T-cell (primary cell): ENCODE results near the gene PEX12. TPM values are rescaled to one million over a fixed set of nuclear protein-coding genes. Genes with fewer than 3 reads are reported as not detected.
A peak's percentile ranks its signal among the peaks of the same experiment; 100 is the strongest.
"Not testable (repeated sequence)": the region's sequence is repeated elsewhere in the genome, so short reads cannot be mapped to it uniquely, and the experiment has no call there.

ENCODE experiments used
- ATAC-seq, 4 experiments: fragments of 200-7000 bp in 3 of 4; fragments of 150-1000 bp in 1 of 4; cut with Tn5 transposase; replicated peaks in 1 of 4; 1 replicate in 3 of 4; 2 replicates in 1 of 4; pipeline ENCODE4 v1.10.0; 2021; ENCODE audit warnings: moderate library complexity in 3 of 4, mild to moderate bottlenecking in 2 of 4, moderate number of reproducible peaks in 1 of 4
- CTCF ChIA-PET, 2 donors: fragments of 300-600 bp; sonication (Branson Sonifier 250); formaldehyde crosslinking; loops; one replicate each; lab custom pipeline; 2022; ENCODE audit warnings: antibody characterized with exemption in 2 of 2; lab: Charles Lee
- POLR2A ChIA-PET, 2 donors: fragments of 300-600 bp; sonication (Branson Sonifier 250); formaldehyde crosslinking; loops; one replicate each; lab custom pipeline; 2022; ENCODE audit warnings: antibody characterized with exemption in 2 of 2; lab: Charles Lee
- DNase-seq, 35 experiments: peaks; one replicate each; pipeline versions ENCODE4 v3.0.0 to v3.0.0-alpha.2; 2013 to 2023
- H3K27ac ChIP-seq: one replicate; pipeline ENCODE4 v1.5.1; 2013; ENCODE audit warnings: low read length
- H3K27me3 ChIP-seq, 2 experiments: replicated peaks in 1 of 2; 1 replicate in 1 of 2; 2 replicates in 1 of 2; pipeline versions ENCODE4 v1.6.1 to v1.7.0; 2013; ENCODE audit warnings: low read length in 1 of 2, mixed read lengths in 1 of 2; ENCODE audit not compliant: control insufficient read depth in 2 of 2, insufficient read depth in 2 of 2; ENCODE audit errors: extremely low read depth in 1 of 2
- H3K36me3 ChIP-seq, 2 donors: 1 replicate in 1 of 2; 2 replicates in 1 of 2; pipeline versions ENCODE4 v1.6.1 to v1.7.0; 2013; ENCODE audit warnings: low read length in 1 of 2; ENCODE audit not compliant: control insufficient read depth in 2 of 2, insufficient read depth in 1 of 2; ENCODE audit errors: extremely low read depth in 1 of 2
- H3K4me1 ChIP-seq, 2 experiments: 1 replicate in 1 of 2; 2 replicates in 1 of 2; pipeline versions ENCODE4 v1.6.1 to v1.7.0; 2013; ENCODE audit warnings: low read length in 2 of 2, mixed read lengths in 1 of 2; ENCODE audit not compliant: insufficient read depth in 2 of 2, control insufficient read depth in 1 of 2; ENCODE audit errors: extremely low read depth in 1 of 2
- H3K4me3 ChIP-seq, 2 donors: 1 replicate in 1 of 2; 2 replicates in 1 of 2; pipeline versions ENCODE4 v1.5.1 to v1.7.0; 2013; ENCODE audit warnings: mild to moderate bottlenecking in 2 of 2, low read length in 1 of 2, moderate library complexity in 1 of 2; ENCODE audit not compliant: control insufficient read depth in 1 of 2; ENCODE audit errors: extremely low read depth in 1 of 2
- H3K9me3 ChIP-seq: 2 replicates; pipeline ENCODE4 v1.7.0; 2013
- H3K27ac Mint-ChIP-seq, 2 donors: one replicate each; pipeline ENCODE4 v1.8.0; 2020 to 2021; ENCODE audit warnings: mild to moderate bottlenecking in 2 of 2, mixed read lengths in 2 of 2
- H3K27me3 Mint-ChIP-seq, 2 donors: one replicate each; pipeline ENCODE4 v1.8.0; 2021 to 2022; ENCODE audit warnings: mixed read lengths in 2 of 2
- H3K36me3 Mint-ChIP-seq: one replicate; pipeline ENCODE4 v1.8.0; 2021; ENCODE audit warnings: mixed read lengths
- H3K4me1 Mint-ChIP-seq, 3 donors: one replicate each; pipeline ENCODE4 v1.8.0; 2020 to 2022; ENCODE audit warnings: mixed read lengths in 3 of 3, mild to moderate bottlenecking in 1 of 3
- H3K4me3 Mint-ChIP-seq, 3 donors: one replicate each; pipeline ENCODE4 v1.8.0; 2020 to 2022; ENCODE audit warnings: mild to moderate bottlenecking in 3 of 3, mixed read lengths in 3 of 3, moderate library complexity in 3 of 3
- H3K9me3 Mint-ChIP-seq, 3 donors: one replicate each; pipeline ENCODE4 v1.8.0; 2020 to 2022; ENCODE audit warnings: mixed read lengths in 3 of 3
- WGBS: methylation state at CpG from one replicate; pipeline ENCODE4 v1.1.5; 2013; ENCODE audit warnings: missing lambda C conversion rate; ENCODE audit not compliant: insufficient coverage; 5-methylcytosine and 5-hydroxymethylcytosine counted together
- total RNA-seq, 35 experiments: library from RNA in 6 of 35; stranded (reverse) in 6 of 35; fragments of 120-200 nt in 1 of 35; gene quantifications; one replicate each; pipeline versions ENCODE4 v1.2.1 to v1.2.4 and lab custom pipeline; 2013 to 2026

Gene PEX12
- total RNA-seq, 5 donors from 2014 or later (not counting 1 experiment from before 2014, with no cell fraction given): 3.6 to 6.6 (median 5.6) TPM

DNA sequence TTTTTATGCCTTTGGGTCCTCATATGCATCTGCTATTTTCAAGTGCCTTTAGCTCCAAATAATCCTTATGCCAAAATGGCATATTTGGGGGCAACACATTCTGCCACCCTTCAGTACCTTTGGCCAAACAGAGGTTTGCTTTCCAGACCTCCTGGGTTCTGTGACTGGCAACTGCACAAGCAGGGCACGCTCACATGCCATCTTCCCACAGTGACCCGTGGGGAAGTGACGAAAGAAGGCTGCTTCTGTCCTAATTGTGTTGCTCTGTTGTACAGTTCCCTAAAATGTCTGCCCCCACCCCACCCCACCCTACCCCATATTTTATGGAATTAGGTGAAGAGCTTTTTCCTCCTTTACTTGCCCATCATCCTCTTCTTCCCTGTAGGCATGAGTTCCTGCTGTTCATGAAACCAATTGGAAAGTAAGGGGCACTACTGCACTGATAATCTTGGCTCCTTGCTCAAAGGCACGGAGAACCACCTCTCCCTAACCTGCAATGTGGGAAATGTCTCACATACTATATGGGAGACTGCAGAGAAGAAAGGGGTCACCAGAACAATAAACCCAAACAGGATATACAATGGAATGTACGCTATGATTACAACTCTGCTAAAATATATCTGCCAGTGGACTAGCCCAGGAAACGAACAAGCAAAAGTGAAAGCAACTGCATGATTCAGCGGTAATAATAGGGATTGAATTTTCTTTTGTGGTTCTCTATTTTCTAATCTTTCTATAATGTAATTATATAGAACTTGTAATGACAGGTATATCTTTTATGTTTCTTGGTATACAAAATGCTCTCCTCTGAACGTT is 37.6 kb downstream of the PEX12 start:
- H3K4me1 Mint-ChIP-seq: peaks cover 52 to 59% (median 58%) of the 10 kb centered on the region in 3 donors
- H3K9me3 Mint-ChIP-seq: no peaks in the 10 kb centered on the region
- ATAC-seq (peak; percentile 18 to 47 (median 45)), DNase-seq (peak in 17 of 35 experiments; percentile 7 to 69 (median 28))
- Histone ChIP-seq H3K27me3 (no peaks in the 10 kb centered on the region), H3K27ac (peak overlapping the region; percentile 82), H3K36me3 (no peaks in the 10 kb centered on the region), H3K4me3 (peak overlapping the region; percentile 42 to 43), H3K4me1 (peaks cover 27 to 34% of the 10 kb centered on the region in 2 experiments), H3K9me3 (no peaks in the 10 kb centered on the region)
- peak overlapping the region; percentile 89 to 99 for H3K27ac Mint-ChIP-seq
- CTCF ChIA-PET: interaction anchor here (0.6 to 8.7 kb wide), 8 partner anchors 52 to 1130 kb away, joined by 3 to 136 read pairs (median 4); no protein-coding TSS in a partner anchor
- H3K36me3 Mint-ChIP-seq: peaks cover 11% of the 10 kb centered on the region
- no peaks in the 10 kb centered on the region for H3K27me3 Mint-ChIP-seq
- WGBS: no CpG with 5 or more reads among the region's 8 CpGs
- POLR2A ChIA-PET: interaction anchor here (0.7 kb wide), 2 partner anchors 38 to 374 kb away, joined by 3 to 4 read pairs; partner anchors contain the start of gene PEX12 (in 1 of the 2)
- H3K4me3 Mint-ChIP-seq: peak overlapping the region; percentile 75 to 88 (median 75)

DNA sequence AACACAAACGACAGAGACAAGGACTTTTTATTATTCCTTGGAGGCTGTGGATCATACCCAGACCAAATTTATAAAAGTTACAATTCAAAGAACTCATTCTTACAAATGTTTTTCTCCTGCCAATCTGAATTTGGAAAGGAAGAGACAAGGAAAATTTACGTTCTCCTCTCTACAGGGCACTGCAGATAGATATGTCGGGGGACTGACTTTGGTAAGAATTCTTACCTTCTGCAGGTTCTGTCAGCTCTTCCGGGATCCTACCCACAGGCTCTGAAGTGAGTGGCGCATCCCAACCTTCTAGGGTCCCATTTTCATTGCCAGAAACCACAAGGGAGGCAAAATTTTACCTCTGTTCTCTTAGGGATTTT is 38.7 kb downstream of the PEX12 start:
- Histone ChIP-seq H3K36me3 (no peaks in the 10 kb centered on the region), H3K4me3 (peak overlapping the region in 1 of 2 donors; percentile 20), H3K27ac (peak overlapping the region; percentile 82), H3K27me3 (no peaks in the 10 kb centered on the region), H3K4me1 (peaks cover 34 to 38% of the 10 kb centered on the region in 2 experiments), H3K9me3 (no peaks in the 10 kb centered on the region)
- H3K4me3 Mint-ChIP-seq: peak overlapping the region; percentile 75 to 88 (median 75)
- ChIA-PET POLR2A (interaction anchor here in 1 of 2 donors (0.6 kb wide), 1 partner anchor 42 kb away, joined by 3 read pairs; no protein-coding TSS in a partner anchor), CTCF (interaction anchor here (0.6 to 8.7 kb wide), 19 partner anchors 12 to 499 kb away, joined by 3 to 136 read pairs (median 4); partner anchors contain the start of genes FNDC8 (in 1 of the 2) and PEX12 (in 1 of the 2))
- DNase-seq: no peak
- H3K27ac Mint-ChIP-seq: peak overlapping the region; percentile 89 to 99
- no peak for ATAC-seq
- no peaks in the 10 kb centered on the region for H3K9me3 Mint-ChIP-seq
- H3K36me3 Mint-ChIP-seq: peaks cover 10% of the 10 kb centered on the region
- peaks cover 55 to 59% (median 58%) of the 10 kb centered on the region in 3 donors for H3K4me1 Mint-ChIP-seq
- H3K27me3 Mint-ChIP-seq: no peaks in the 10 kb centered on the region
- WGBS: 49% methylated on average over 2 of the region's 5 CpGs

DNA sequence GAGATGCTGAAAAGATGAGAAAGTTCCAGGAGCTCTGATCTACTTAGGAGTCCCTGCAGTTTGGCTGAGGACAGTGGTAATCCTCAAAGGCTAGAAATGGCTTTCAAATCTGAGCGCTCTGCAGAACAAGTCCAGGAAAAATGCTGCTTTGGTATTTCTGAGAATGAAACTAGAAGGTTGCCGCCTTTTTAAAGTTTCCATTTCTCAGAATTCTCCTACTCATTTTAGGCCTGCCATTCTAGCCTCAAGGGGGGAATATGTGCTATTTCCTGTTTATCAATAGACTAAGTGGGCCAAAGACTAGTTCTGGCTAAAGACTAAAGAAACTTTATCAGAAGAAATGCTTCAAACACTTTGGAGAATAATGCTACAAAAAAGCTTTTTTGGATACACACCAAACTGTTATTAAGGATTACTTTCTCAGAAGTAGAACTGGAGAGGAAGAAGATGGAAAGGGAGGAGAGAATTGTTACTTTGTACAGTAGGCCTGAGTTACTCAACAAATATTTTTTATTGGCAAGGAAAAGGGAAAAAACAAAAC is 40.7 kb downstream of the PEX12 start, which contains the start of gene SLFN12L:
Gene SLFN12L, minus strand, starts transcription at position 78 of the 541 bp plus-strand sequence. CDS start 15,314 bp downstream, outside the sequence.
- H3K27ac ChIP-seq: peak within 1 kb of the TSS; percentile 82
- Mint-ChIP-seq H3K36me3 (peaks cover 16% of the 10 kb centered on the region), H3K4me3 (peak within 1 kb of the TSS; percentile 75 to 89 (median 75)), H3K4me1 (peaks cover 53 to 66% (median 57%) of the 10 kb centered on the region in 3 donors), H3K9me3 (no peaks in the 10 kb centered on the region), H3K27ac (peak within 1 kb of the TSS; percentile 89 to 99), H3K27me3 (no peaks in the 10 kb centered on the region)
- peaks cover 46 to 49% of the 10 kb centered on the region in 2 experiments for H3K4me1 ChIP-seq
- no peaks in the 10 kb centered on the region for H3K27me3 ChIP-seq
- ChIA-PET POLR2A (interaction anchor here in 1 of 2 donors (0.6 to 1.7 kb wide), 3 partner anchors 45 to 225 kb away, joined by 4 to 15 read pairs (median 4); partner anchors contain the start of gene SLFN11), CTCF (interaction anchor here (0.8 to 8.7 kb wide), 11 partner anchors 7 to 367 kb away, joined by 3 to 136 read pairs (median 5); partner anchors contain the start of gene PEX12 (in 1 of the 2))
- peak in 2 of 35 experiments; percentile 23 to 57 for DNase-seq
- peak; percentile 37 to 61 (median 58) for ATAC-seq
- no CpG with 5 or more reads among the region's 2 CpGs for WGBS
- no peaks in the 10 kb centered on the region for H3K36me3 ChIP-seq
- peak within 1 kb of the TSS; percentile 62 to 71 for H3K4me3 ChIP-seq
- no peaks in the 10 kb centered on the region for H3K9me3 ChIP-seq

DNA sequence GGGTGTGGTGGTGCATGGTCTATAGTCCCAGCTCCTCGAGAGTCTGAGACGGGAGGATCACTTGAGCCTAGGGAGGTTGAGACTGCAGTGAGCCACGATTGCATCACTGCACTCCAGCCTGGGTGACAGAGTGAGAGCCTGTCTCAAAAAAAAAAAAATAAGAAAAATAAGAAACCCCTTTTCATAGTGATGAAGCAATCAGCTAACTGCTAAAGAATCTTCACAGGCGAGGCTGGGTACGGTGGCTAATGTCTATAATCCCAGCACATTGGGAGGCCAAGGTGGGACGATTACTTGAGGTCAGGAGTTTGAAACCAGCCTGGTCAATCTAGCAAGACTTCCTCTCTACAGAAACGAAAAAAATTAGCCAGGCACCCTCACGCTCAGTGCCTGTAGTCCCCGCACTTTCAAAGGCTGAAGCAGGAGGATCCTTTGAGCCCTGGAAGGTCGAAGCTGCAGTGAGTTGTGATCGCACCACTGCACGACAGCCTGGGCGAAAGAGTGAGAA is 41.7 kb downstream of the PEX12 start:
- H3K36me3 Mint-ChIP-seq: peaks cover 16% of the 10 kb centered on the region
- peaks cover 61 to 75% (median 65%) of the 10 kb centered on the region in 3 donors for H3K4me1 Mint-ChIP-seq
- H3K9me3 ChIP-seq: no peaks in the 10 kb centered on the region
- ATAC-seq: peak; percentile 10 to 40 (median 18)
- ChIA-PET POLR2A (interaction anchor here (0.5 to 0.7 kb wide), 6 partner anchors 8 to 318 kb away, joined by 3 to 15 read pairs (median 3); no protein-coding TSS in a partner anchor), CTCF (interaction anchor here in 1 of 2 donors (0.7 to 8.7 kb wide), 7 partner anchors 8 to 322 kb away, joined by 3 to 136 read pairs (median 3); no protein-coding TSS in a partner anchor)
- H3K4me3 Mint-ChIP-seq: peak overlapping the region; percentile 75 to 89 (median 75)
- H3K27ac Mint-ChIP-seq: peak overlapping the region; percentile 89 to 99
- H3K36me3 ChIP-seq: no peaks in the 10 kb centered on the region
- no peaks in the 10 kb centered on the region for H3K27me3 ChIP-seq
- DNase-seq: peak in 8 of 35 experiments; percentile 10 to 46 (median 21)
- H3K4me1 ChIP-seq: peaks cover 45 to 55% of the 10 kb centered on the region in 2 experiments
- peak overlapping the region; percentile 82 for H3K27ac ChIP-seq
- WGBS: 4% methylated on average over 4 of the region's 13 CpGs
- no peaks in the 10 kb centered on the region for H3K27me3 Mint-ChIP-seq
- peak overlapping the region; percentile 62 to 71 for H3K4me3 ChIP-seq
- no peaks in the 10 kb centered on the region for H3K9me3 Mint-ChIP-seq

DNA sequence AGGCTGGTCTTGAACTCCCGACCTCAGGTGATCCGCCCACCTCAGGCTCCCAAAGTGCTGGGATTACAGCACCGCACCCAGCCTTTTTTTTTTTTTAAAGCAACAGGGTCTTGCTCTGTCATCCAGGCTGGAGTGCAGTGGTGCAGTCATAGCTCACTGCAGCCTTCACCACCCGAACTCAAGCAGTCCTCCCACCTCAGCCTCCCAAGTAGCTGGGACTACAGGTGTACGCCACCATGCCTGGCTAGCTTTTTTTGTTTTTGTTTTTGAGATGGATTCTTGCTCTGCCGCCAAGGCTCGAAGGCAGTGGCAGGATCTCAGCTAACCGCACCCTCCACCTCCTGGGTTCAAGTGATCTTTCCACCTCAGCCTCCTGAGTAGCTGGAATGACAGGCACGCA is 43.0 kb downstream of the PEX12 start:
- H3K4me3 Mint-ChIP-seq: peak overlapping the region; percentile 75 to 89 (median 75)
- not testable (repeated sequence) for H3K9me3 Mint-ChIP-seq
- 31% methylated on average over 3 of the region's 9 CpGs for WGBS

More for the DNA sequence above, 43.0 kb downstream of the PEX12 start:
- Histone ChIP-seq H3K4me3 (peak overlapping the region; percentile 62 to 71), H3K27ac (peak overlapping the region; percentile 82), H3K4me1 (peaks cover 44 to 57% of the 10 kb centered on the region in 2 experiments)
- not testable (repeated sequence) for H3K36me3 ChIP-seq, H3K27me3 Mint-ChIP-seq, H3K27me3 ChIP-seq, ATAC-seq, H3K9me3 ChIP-seq
- ChIA-PET POLR2A (interaction anchor here (0.6 to 0.7 kb wide), 4 partner anchors 28 to 48 kb away, joined by 3 to 9 read pairs (median 4); no protein-coding TSS in a partner anchor), CTCF (interaction anchor here (0.6 to 8.7 kb wide), 20 partner anchors 14 to 394 kb away, joined by 3 to 136 read pairs (median 3); partner anchors contain the start of genes PEX12 (in 1 of the 2) and SLFN13 (in 1 of the 2))
- Mint-ChIP-seq H3K4me1 (peaks cover 60 to 80% (median 65%) of the 10 kb centered on the region in 3 donors), H3K27ac (peak overlapping the region; percentile 89 to 99), H3K36me3 (peaks cover 18% of the 10 kb centered on the region)
- peak in 1 of 35 experiments; percentile 19 for DNase-seq
